WI38 (cell line): ENCODE data around the gene CFAP53.

Experiments
- H3K4me3 ChIP-seq: 2 replicates; pipeline ENCODE4 v1.5.1; 2011; ENCODE audit warnings: low read depth, mild to moderate bottlenecking, control low read depth, low read length
- CTCF ChIP-seq: IDR thresholded peaks from 2 replicates; pipeline ENCODE4 v1.5.1; 2012; ENCODE audit warnings: low read depth, mild to moderate bottlenecking, control low read depth, low read length

The CFAP53 gene

GRCh38 chr18:50182511-50182910 lies 83.8 kb downstream of the CFAP53 start:
- no peak overlapping the region for H3K4me3 ChIP-seq
- TF ChIP-seq CTCF: no peak

- no peak overlapping the region for H3K4me3 ChIP-seq
- TF ChIP-seq CTCF: no peak
These were observed 84.7 kb downstream of the CFAP53 start for GRCh38 chr18:50181590-50181989.

- no peak overlapping the region for H3K4me3 ChIP-seq
- TF ChIP-seq CTCF: no peak
These were observed 86.8 kb downstream of the CFAP53 start for GRCh38 chr18:50179465-50179864.

- no peak overlapping the region for H3K4me3 ChIP-seq
These were observed 88.9 kb downstream of the CFAP53 start for GRCh38 chr18:50177294-50177992.

More at GRCh38 chr18:50177294-50177992, 88.9 kb downstream of the CFAP53 start:
- TF ChIP-seq CTCF: no peak
